Breast epithelium (tissue), 4 donors: ENCODE measurements around the gene GMDS. TPM values are rescaled to one million over a fixed set of nuclear protein-coding genes. Genes with fewer than 3 reads are reported as not detected.

Source experiments
- DNase-seq, 2 donors: peaks; one replicate each; pipeline ENCODE4 v3.0.0-alpha.2; 2019; ENCODE audit warnings: low spot score in 2 of 2
- H3K27ac ChIP-seq, 2 donors: fragments of 200-600 bp; sonication (generic) in 1 of 2; one replicate each; pipeline ENCODE4 v1.5.1; 2016 to 2019; ENCODE audit warnings: mild to moderate bottlenecking in 1 of 2
- H3K27me3 ChIP-seq, 2 donors: fragments of 200-600 bp; sonication (generic) in 1 of 2; one replicate each; pipeline versions ENCODE4 v1.5.1 to v1.6.0; 2017 to 2019; ENCODE audit warnings: control low read depth in 1 of 2, mild to moderate bottlenecking in 1 of 2
- H3K36me3 ChIP-seq: fragments of 200-600 bp; one replicate; pipeline ENCODE4 v1.5.1; 2019
- H3K4me1 ChIP-seq, 2 donors: fragments of 200-600 bp; sonication (generic); one replicate each; pipeline ENCODE4 v1.5.1; 2016 to 2019; ENCODE audit warnings: control low read depth in 1 of 2
- H3K4me3 ChIP-seq, 3 donors: fragments of 200-600 bp; sonication (generic); 1 replicate in 2 of 3; 2 replicates in 1 of 3; pipeline ENCODE4 v1.5.1; 2016 to 2019; ENCODE audit warnings: mild to moderate bottlenecking in 3 of 3, moderate library complexity in 2 of 3
- H3K9me3 ChIP-seq, 2 donors: fragments of 200-600 bp; sonication (generic) in 1 of 2; one replicate each; pipeline ENCODE4 v1.5.1; 2016 to 2019; ENCODE audit warnings: control low read depth in 1 of 2
- CTCF ChIP-seq, 3 donors: fragments of 450-650 bp; IDR thresholded peaks; one replicate each; pipeline ENCODE4 v1.5.1; 2016 to 2017; ENCODE audit warnings: antibody characterized with exemption in 3 of 3, mild to moderate bottlenecking in 3 of 3, moderate library complexity in 3 of 3
- POLR2A ChIP-seq: fragments of 450-650 bp; IDR thresholded peaks from one replicate; pipeline ENCODE4 v1.6.1; 2016; ENCODE audit warnings: antibody characterized with exemption, mild to moderate bottlenecking, moderate library complexity
- POLR2AphosphoS5 ChIP-seq, 3 donors: sonication (generic); formaldehyde crosslinking; IDR thresholded peaks; one replicate each; pipeline ENCODE4 v1.6.1; 2017; ENCODE audit warnings: antibody characterized with exemption in 3 of 3
- intact Hi-C: fragments of 100-400 bp; cut with DNase I; formaldehyde crosslinking; loops from one replicate; pipeline ENCODE4 v1.15.1; 2023; ENCODE audit warnings: low total_unique reads
- total RNA-seq, 3 donors: library from RNA; depleted of rRNA; stranded (reverse); fragments of >200 nt; gene quantifications; one replicate each; pipeline ENCODE4 v1.1.0, GENCODE V29; 2016

GMDS gene
- total RNA-seq, 3 donors from 2014 or later: 7.5 to 29.2 (median 17.0) TPM

DNA sequence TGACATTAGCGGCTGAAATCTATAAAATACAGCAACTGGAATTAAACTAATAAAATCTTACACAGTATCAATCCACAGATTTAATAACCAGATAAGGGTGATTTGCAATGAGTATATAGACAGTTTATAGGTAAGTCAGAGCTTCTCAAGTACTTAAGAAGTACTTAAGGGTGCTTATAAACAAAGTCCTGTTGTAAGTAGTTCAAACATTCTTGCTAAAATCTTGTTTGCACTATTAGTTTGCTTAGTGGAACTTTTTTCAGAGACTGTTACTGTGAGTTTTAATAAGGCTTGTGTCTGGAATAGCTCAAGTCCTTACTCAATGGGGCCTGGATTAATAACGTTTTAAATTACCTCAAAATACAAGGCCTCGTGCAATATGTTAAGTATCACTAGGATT, 240.5 kb downstream of the GMDS start:
- DNase-seq: no peak
- Histone ChIP-seq H3K9me3 (peaks cover 0 to under 1% of the 10 kb centered on the region in 2 donors), H3K4me1 (no peaks in the 10 kb centered on the region), H3K4me3 (no peak overlapping the region), H3K27me3 (no peaks in the 10 kb centered on the region), H3K36me3 (no peaks in the 10 kb centered on the region), H3K27ac (no peak overlapping the region)
- TF ChIP-seq POLR2A (no peak), POLR2AphosphoS5 (IDR thresholded peaks at IDR 0.05) (no peak), CTCF (IDR thresholded peaks at IDR 0.05) (no peak)
- intact Hi-C loops: no loop called here

- no peak for DNase-seq
- Histone ChIP-seq H3K4me3 (no peak overlapping the region), H3K36me3 (no peaks in the 10 kb centered on the region), H3K27ac (no peak overlapping the region), H3K4me1 (no peaks in the 10 kb centered on the region), H3K27me3 (no peaks in the 10 kb centered on the region), H3K9me3 (no peaks in the 10 kb centered on the region)
- intact Hi-C loops: no loop called here
- TF ChIP-seq CTCF (IDR thresholded peaks at IDR 0.05) (no peak), POLR2A (no peak), POLR2AphosphoS5 (IDR thresholded peaks at IDR 0.05) (no peak)
Observed at GRCh38 chr6:2000962-2001361, 244.4 kb downstream of the GMDS start.

GRCh38 chr6:1997702-1998101, 247.7 kb downstream of the GMDS start:
- Histone ChIP-seq H3K27ac (no peak overlapping the region), H3K4me1 (no peaks in the 10 kb centered on the region), H3K9me3 (no peaks in the 10 kb centered on the region), H3K4me3 (no peak overlapping the region), H3K36me3 (no peaks in the 10 kb centered on the region), H3K27me3 (no peaks in the 10 kb centered on the region)
- TF ChIP-seq CTCF (IDR thresholded peaks at IDR 0.05) (no peak), POLR2AphosphoS5 (IDR thresholded peaks at IDR 0.05) (no peak), POLR2A (no peak)
- DNase-seq: no peak
- intact Hi-C loops: no loop called here

- DNase-seq: no peak
- TF ChIP-seq CTCF (IDR thresholded peaks at IDR 0.05): no peak
- TF ChIP-seq POLR2AphosphoS5 (IDR thresholded peaks at IDR 0.05): no peak
- no peak for TF ChIP-seq POLR2A
- intact Hi-C loops: no loop called here
Observed at GRCh38 chr6:1995636-1996035, 249.8 kb downstream of the GMDS start.

GRCh38 chr6:1993042-1993441, 252.4 kb downstream of the GMDS start:
- no peak overlapping the region for H3K27ac ChIP-seq
- TF ChIP-seq POLR2A: no peak
- no peak for TF ChIP-seq CTCF (IDR thresholded peaks at IDR 0.05)
- TF ChIP-seq POLR2AphosphoS5 (IDR thresholded peaks at IDR 0.05): no peak
- no peaks in the 10 kb centered on the region for H3K27me3 ChIP-seq
- no peak overlapping the region for H3K4me3 ChIP-seq
- intact Hi-C loops: no loop called here
- H3K9me3 ChIP-seq: no peaks in the 10 kb centered on the region
- no peak for DNase-seq
- no peaks in the 10 kb centered on the region for H3K4me1 ChIP-seq
- H3K36me3 ChIP-seq: no peaks in the 10 kb centered on the region

More at GRCh38 chr6:1995636-1996035, 249.8 kb downstream of the GMDS start:
- Histone ChIP-seq H3K4me3 (no peak overlapping the region), H3K9me3 (no peaks in the 10 kb centered on the region), H3K4me1 (no peaks in the 10 kb centered on the region), H3K27ac (no peak overlapping the region), H3K27me3 (no peaks in the 10 kb centered on the region), H3K36me3 (no peaks in the 10 kb centered on the region)
